ENCODE measurements around the gene QRSL1.

- TF ChIP-seq CTCF (conservative IDR thresholded peaks at IDR 0.05), result no peak
- TF ChIP-seq ZFX (IDR thresholded peaks at IDR 0.05), result no peak
These were observed 42.3 kb downstream of the QRSL1 start for GRCh38 chr6:106671651-106672050.
